H7 (cell line): Measurements from ENCODE around the gene SLC35B2. TPM values are rescaled to one million over a fixed set of nuclear protein-coding genes. Genes with fewer than 3 reads are reported as not detected.

Experiments used
- DNase-seq: peaks from one replicate; pipeline ENCODE4 v3.0.0; 2012
- H3K27me3 ChIP-seq: 2 replicates; pipeline ENCODE4 v1.6.0; 2011; ENCODE audit warnings: mild to moderate bottlenecking, low read length; ENCODE audit not compliant: control insufficient read depth, insufficient read depth
- H3K36me3 ChIP-seq: replicated peaks from 2 replicates; pipeline ENCODE4 v1.5.1; 2011; ENCODE audit warnings: low read length; ENCODE audit not compliant: control insufficient read depth, insufficient read depth
- H3K4me3 ChIP-seq: 2 replicates; pipeline ENCODE4 v1.5.1; 2011; ENCODE audit warnings: low read depth, mild to moderate bottlenecking, control low read depth, low read length, moderate library complexity; ENCODE audit not compliant: insufficient read depth
- total RNA-seq: library from RNA; depleted of rRNA; stranded (reverse); fragments of >200 nt; shearing (Covaris generic); gene quantifications from 2 replicates; pipeline ENCODE4 v1.2.3, GENCODE V29; 2014

Gene SLC35B2
- total RNA-seq, 1 experiment from 2014 or later: 28.7 TPM

GRCh38 chr6:44275749-44276648 lies 18.7 kb upstream of the SLC35B2 start:
- H3K4me3 ChIP-seq: no peak overlapping the region

DNA sequence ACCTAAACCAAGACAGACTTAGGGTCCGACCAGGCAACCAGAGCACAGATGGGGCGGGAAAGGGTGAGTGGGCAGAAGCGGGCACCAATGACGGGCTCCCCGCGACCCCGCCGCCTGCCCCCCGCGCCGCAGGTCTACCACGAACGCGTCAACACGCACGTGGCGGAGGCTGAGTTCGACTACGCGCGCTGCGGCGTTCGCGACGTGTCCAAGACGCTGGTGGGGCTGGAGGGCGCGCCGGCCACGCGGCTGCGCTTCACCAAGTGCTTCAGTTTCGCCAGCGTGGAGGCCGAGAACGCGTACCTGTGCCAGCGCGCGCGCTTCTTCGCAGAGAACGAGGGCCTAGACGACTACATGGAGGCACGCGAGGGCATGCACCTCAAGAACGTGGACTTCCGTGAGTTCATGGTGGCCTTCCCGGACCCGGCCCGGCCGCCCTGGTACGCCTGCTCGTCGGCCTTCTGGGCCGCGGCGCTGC lies 18.0 kb upstream of the SLC35B2 start:
- Histone ChIP-seq H3K4me3 (no peak overlapping the region), H3K36me3 (no peaks in the 10 kb centered on the region), H3K27me3 (peaks cover 25% of the 10 kb centered on the region; the same call in 1 of the 2 replicates)
- peak; percentile 57 for DNase-seq

More at GRCh38 chr6:44275749-44276648, 18.7 kb upstream of the SLC35B2 start:
- Histone ChIP-seq H3K27me3 (peaks cover 24% of the 10 kb centered on the region; the same call in 1 of the 2 replicates), H3K36me3 (no peaks in the 10 kb centered on the region)
- DNase-seq: peak; percentile 86

- Histone ChIP-seq H3K36me3 (no peaks in the 10 kb centered on the region), H3K27me3 (peaks cover 41% of the 10 kb centered on the region), H3K4me3 (no peak overlapping the region)
- no peak for DNase-seq
Observed at GRCh38 chr6:44273617-44274016, 16.3 kb upstream of the SLC35B2 start.

- H3K27me3 ChIP-seq: peaks cover 42% of the 10 kb centered on the region
- no peaks in the 10 kb centered on the region for H3K36me3 ChIP-seq
- DNase-seq: no peak
- H3K4me3 ChIP-seq: no peak overlapping the region
Observed at GRCh38 chr6:44272999-44273566, 15.8 kb upstream of the SLC35B2 start.

GRCh38 chr6:44272529-44272928 lies 15.2 kb upstream of the SLC35B2 start:
- Histone ChIP-seq H3K27me3 (peaks cover 41% of the 10 kb centered on the region), H3K4me3 (no peak overlapping the region), H3K36me3 (no peaks in the 10 kb centered on the region)
- DNase-seq: no peak

DNA sequence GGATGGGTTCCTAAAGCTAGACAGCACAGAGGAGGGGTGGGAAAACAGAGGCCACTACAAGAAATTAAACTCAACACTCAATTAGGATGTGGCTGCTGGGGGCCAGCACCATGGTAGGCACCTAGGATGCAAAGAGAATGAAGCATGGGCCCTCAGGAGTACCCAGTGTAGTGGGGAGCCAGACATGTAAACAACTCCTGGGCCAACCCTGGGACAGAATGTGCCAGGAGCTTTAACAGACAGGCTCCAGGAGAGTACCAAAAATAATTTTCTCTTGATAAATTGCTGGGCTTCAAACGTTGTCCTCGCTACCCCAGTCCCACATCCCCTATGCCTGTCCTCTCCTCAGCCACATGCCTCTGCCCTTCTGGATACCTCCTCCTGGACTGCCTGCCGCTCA lies 14.6 kb upstream of the SLC35B2 start:
- no peak for DNase-seq
- no peaks in the 10 kb centered on the region for H3K36me3 ChIP-seq
- H3K27me3 ChIP-seq: peaks cover 40% of the 10 kb centered on the region
- no peak overlapping the region for H3K4me3 ChIP-seq

GRCh38 chr6:44271406-44271723 lies 14.0 kb upstream of the SLC35B2 start:
- Histone ChIP-seq H3K4me3 (no peak overlapping the region; the same call in 1 of the 2 replicates), H3K27me3 (peaks cover 37% of the 10 kb centered on the region), H3K36me3 (no peaks in the 10 kb centered on the region)
- DNase-seq: no peak

- Histone ChIP-seq H3K4me3 (peak overlapping the region; percentile 41), H3K36me3 (no peaks in the 10 kb centered on the region), H3K27me3 (peaks cover 33% of the 10 kb centered on the region)
- peak; percentile 97 for DNase-seq
Observed at GRCh38 chr6:44270526-44271405, 13.4 kb upstream of the SLC35B2 start.

GRCh38 chr6:44269921-44270525 lies 12.7 kb upstream of the SLC35B2 start, which contains the start of gene TMEM151B:
TSS of gene TMEM151B (plus strand) at chr6:44270450. CDS start at chr6:44270743, 293 bp downstream.
- Histone ChIP-seq H3K27me3 (peaks cover 29% of the 10 kb centered on the region), H3K4me3 (peak within 1 kb of the TSS; percentile 41)

DNA sequence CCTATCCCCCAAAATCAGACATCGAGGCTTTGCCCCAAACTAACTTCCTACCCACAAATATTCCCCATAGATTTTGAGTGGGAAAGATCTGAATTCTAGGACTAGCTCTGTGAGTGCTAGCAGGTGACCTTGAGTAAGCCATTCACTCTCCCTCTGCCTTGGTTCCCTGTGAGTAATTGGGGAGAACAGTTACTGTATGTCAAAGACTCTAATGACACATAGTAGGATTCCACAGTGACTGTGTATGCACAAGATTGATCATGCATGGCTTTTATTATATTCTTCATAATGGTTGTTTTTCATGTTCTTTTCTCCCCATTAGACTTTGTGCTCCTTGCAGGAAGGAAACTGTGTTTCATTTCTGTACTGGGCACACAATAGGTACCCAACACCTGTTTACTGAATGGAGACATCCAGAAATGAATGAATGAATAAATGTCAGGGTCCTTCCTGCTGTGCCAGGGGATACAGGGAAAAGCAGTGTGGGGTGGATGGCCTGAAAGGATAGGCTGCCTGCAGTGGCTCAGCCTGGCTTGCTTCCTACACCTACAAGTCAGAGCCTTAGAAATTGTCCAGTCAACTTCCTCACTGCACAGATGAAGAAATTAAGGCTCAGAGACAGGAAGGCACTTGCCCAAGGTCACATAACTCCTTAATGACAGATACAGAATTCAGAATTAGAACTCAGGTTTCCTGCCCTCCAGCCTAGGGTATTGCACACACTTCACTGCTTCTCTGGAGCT lies 12.0 kb upstream of the SLC35B2 start:
- H3K27me3 ChIP-seq: peaks cover 36% of the 10 kb centered on the region
- DNase-seq: no peak
- no peaks in the 10 kb centered on the region for H3K36me3 ChIP-seq
- no peak overlapping the region for H3K4me3 ChIP-seq

More at GRCh38 chr6:44269921-44270525, 12.7 kb upstream of the SLC35B2 start, which contains the start of gene TMEM151B:
- no peaks in the 10 kb centered on the region for H3K36me3 ChIP-seq
- DNase-seq: peak; percentile 76

GRCh38 chr6:44268095-44268628 lies 10.8 kb upstream of the SLC35B2 start:
- peaks cover 36% of the 10 kb centered on the region for H3K27me3 ChIP-seq
- peak; percentile 87 for DNase-seq
- H3K36me3 ChIP-seq: no peaks in the 10 kb centered on the region
- no peak overlapping the region for H3K4me3 ChIP-seq

DNA sequence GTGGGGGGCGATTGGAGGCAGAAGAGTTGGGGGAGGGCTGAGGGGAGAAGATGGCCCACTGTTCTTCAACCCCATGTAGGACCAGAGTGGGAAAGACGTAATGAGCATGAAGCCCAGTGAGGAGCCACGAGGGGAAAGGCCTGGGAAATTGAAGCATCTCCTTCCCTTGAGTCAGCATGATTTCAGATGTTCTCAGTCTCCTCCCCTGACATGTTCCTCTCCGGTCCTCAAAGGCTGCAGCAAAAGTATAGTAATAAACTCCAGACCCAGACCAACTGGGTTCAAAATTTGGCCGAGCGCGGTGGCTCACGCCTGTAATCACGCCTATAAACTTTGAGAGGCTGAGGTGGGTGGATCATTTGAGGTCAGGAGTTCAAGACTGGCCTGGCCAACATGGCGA lies 9.9 kb upstream of the SLC35B2 start:
- peaks cover 36% of the 10 kb centered on the region for H3K27me3 ChIP-seq
- DNase-seq: no peak
- no peak overlapping the region for H3K4me3 ChIP-seq
- H3K36me3 ChIP-seq: no peaks in the 10 kb centered on the region

DNA sequence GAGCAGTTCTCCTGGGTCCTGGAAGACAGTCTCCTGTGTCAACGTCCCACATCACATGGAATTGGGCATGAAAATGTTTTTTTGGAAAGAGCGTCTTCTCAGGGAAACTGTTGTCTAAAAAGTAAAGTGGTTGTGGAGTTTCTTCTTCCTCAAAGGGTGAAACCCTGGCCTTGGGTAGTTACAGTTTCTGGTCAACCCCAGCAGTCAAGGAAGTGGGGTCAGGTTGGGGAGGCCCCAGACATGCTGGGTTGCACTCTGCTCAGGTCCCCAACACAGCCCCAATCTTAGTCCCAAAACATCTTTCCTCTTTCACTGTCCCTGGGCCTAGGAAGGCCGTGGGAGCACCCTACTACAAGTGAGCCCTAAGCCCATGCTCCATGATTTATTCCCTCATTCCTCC lies 9.0 kb upstream of the SLC35B2 start:
- H3K27me3 ChIP-seq: peaks cover 33% of the 10 kb centered on the region
- DNase-seq: no peak
- H3K36me3 ChIP-seq: no peaks in the 10 kb centered on the region; the same call in 1 of the 2 replicates
- no peak overlapping the region for H3K4me3 ChIP-seq
